Erythroblast (primary cell): Measurements from ENCODE around the gene EYS.

Source experiments
- GATA1 ChIP-seq: IDR thresholded peaks from 2 replicates; pipeline ENCODE4 v1.6.1; 2011; ENCODE audit warnings: low read depth, mild to moderate bottlenecking, control low read depth, low read length, moderate library complexity
- POLR2A ChIP-seq: IDR thresholded peaks from 2 replicates; pipeline ENCODE4 v1.6.1; 2011; ENCODE audit warnings: mild to moderate bottlenecking, low read length

DNA sequence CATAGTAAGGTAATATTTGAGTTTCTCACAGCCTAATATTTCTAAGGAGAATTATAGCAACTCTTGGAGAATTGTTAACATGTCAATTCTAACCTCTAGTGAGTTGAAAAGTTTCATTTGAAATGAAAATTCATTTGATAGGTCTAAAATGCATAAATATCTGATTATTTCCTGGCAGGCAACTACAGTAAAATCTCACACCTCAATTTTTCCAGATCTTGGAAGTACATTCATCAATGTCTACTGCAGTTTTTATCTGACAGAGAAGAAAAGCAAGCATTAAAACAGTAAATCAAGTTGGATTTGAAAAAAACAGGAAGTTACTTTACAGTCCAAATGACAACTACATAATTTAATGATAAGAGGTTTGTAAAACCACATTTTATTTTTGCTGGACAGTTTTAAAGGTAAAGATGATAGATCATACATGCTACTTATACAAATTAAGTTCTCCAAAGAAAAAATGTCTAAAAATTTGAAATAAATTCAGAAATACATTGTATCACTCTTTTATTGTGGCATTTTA, 631.3 kb downstream of the EYS start:
- TF ChIP-seq POLR2A (no peak), GATA1 (no peak)
